GM19023 (cell line): ENCODE data around the gene LCTL.
"Not testable (repeated sequence)": the region's sequence is repeated elsewhere in the genome, so short reads cannot be mapped to it uniquely, and the experiment has no call there.

Experiments
- ATAC-seq: cut with Tn5 transposase; IDR thresholded peaks from one replicate; pipeline ENCODE4 v1.9.1; 2021; ENCODE audit warnings: mild to moderate bottlenecking, moderate library complexity; ENCODE audit not compliant: unreplicated experiment

The LCTL gene

GRCh38 chr15:66503780-66504562 is 61.8 kb downstream of the LCTL start:
- no peak for ATAC-seq

GRCh38 chr15:66503041-66503648 is 62.7 kb downstream of the LCTL start:
- ATAC-seq = not testable (repeated sequence)

- ATAC-seq = no peak
Observed at GRCh38 chr15:66502491-66502890, 63.3 kb downstream of the LCTL start.

GRCh38 chr15:66500346-66500745 is 65.5 kb downstream of the LCTL start:
- ATAC-seq = not testable (repeated sequence)

GRCh38 chr15:66498501-66499386 is 67.1 kb downstream of the LCTL start:
- ATAC-seq = no peak
